ENCODE data around the gene FAM111B.
"Not testable (repeated sequence)": the region's sequence is repeated elsewhere in the genome, so short reads cannot be mapped to it uniquely, and the experiment has no call there.

DNA sequence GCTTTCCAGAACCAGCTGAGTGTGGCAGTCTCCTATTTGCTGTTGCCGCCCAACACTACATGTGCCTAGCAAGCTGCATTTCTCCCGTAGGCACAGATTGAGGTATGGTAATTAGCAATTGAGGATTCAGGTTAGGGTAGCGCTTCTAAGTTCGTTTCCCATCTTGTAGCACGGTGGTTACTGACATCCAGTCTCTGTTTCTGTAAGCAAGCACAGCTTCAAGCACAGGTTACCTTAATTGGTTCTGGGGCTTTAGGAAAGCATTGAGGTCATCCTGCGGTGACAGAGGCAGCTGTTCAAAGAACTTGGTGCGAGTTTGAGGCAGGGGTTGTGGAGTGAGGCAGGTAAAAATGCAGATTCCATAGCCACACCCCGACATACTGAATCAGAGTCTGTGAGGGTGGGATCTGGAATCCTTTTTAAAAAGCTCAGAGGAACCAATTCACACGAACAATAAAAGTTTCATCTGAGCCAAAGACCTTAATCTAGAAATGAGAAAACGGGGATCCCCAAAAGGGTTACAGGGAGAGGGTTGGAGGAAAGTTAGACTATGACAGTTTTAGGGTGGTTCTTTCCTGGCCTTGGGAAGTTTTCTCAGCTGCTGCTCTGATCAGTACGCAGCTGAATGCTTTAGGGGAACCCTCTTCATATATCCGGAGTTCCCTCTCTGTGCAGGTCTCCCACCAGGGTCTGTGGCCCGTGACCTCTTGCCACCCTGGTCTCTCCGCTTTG lies 42.9 kb upstream of the FAM111B start:
- TF ChIP-seq, protein P1, sequence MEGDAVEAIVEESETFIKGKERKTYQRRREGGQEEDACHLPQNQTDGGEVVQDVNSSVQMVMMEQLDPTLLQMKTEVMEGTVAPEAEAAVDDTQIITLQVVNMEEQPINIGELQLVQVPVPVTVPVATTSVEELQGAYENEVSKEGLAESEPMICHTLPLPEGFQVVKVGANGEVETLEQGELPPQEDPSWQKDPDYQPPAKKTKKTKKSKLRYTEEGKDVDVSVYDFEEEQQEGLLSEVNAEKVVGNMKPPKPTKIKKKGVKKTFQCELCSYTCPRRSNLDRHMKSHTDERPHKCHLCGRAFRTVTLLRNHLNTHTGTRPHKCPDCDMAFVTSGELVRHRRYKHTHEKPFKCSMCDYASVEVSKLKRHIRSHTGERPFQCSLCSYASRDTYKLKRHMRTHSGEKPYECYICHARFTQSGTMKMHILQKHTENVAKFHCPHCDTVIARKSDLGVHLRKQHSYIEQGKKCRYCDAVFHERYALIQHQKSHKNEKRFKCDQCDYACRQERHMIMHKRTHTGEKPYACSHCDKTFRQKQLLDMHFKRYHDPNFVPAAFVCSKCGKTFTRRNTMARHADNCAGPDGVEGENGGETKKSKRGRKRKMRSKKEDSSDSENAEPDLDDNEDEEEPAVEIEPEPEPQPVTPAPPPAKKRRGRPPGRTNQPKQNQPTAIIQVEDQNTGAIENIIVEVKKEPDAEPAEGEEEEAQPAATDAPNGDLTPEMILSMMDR (IDR thresholded peaks at IDR 0.05): not testable (repeated sequence)
- TF ChIP-seq EZH2phosphoT487 (IDR thresholded peaks at IDR 0.05): not testable (repeated sequence)
